SIG-M5 (cell line): Measurements from ENCODE around the gene OR4P4.

Experiments used
- DNase-seq: peaks from one replicate; lab custom pipeline; 2025; lab: John Stamatoyannopoulos, UW

OR4P4 gene

GRCh38 chr11:55634813-55635212, at the start of gene OR4P4:
Gene OR4P4 (plus strand): TSS chr11:55635113.
- DNase-seq, result no peak

- no peak for DNase-seq
These were observed 27.4 kb upstream of the OR4P4 start, which contains the start of gene OR4C11 for GRCh38 chr11:55607545-55607944. Gene OR4C11 (minus strand): TSS chr11:55607645. CDS start chr11:55604373, 3,272 bp downstream.

GRCh38 chr11:55624531-55624930, 10.4 kb upstream of the OR4P4 start:
- DNase-seq, result no peak

GRCh38 chr11:55648027-55648426, 13.1 kb downstream of the OR4P4 start, which contains the start of gene OR4S2:
Gene OR4S2 (plus strand): TSS chr11:55648327. CDS start chr11:55650904, 2,577 bp downstream.
- no peak for DNase-seq

- DNase-seq, result no peak
These were observed 17.6 kb downstream of the OR4P4 start for GRCh38 chr11:55652560-55652959.

- DNase-seq, result no peak
These were observed 20.2 kb downstream of the OR4P4 start for GRCh38 chr11:55655096-55655495.

- no peak for DNase-seq
These were observed 23.2 kb downstream of the OR4P4 start for GRCh38 chr11:55658031-55658573.

GRCh38 chr11:55658608-55659007, 23.7 kb downstream of the OR4P4 start:
- no peak for DNase-seq

GRCh38 chr11:55661901-55662300, 27.0 kb downstream of the OR4P4 start, which contains the start of gene OR4C6:
Gene OR4C6 (plus strand): TSS chr11:55662201. CDS start chr11:55665167, 2,966 bp downstream.
- DNase-seq, result no peak

GRCh38 chr11:55669376-55669775, 34.5 kb downstream of the OR4P4 start:
- no peak for DNase-seq

GRCh38 chr11:55673860-55674259, 38.9 kb downstream of the OR4P4 start:
- no peak for DNase-seq
